Peyer's patch (tissue), 4 donors: ENCODE results near the gene TMIGD3. TPM values are rescaled to one million over a fixed set of nuclear protein-coding genes. Genes with fewer than 3 reads are reported as not detected.

Experiments used
- DNase-seq, 3 donors: peaks; one replicate each; pipeline ENCODE4 v3.0.0-alpha.2; 2017 to 2019
- H3K27ac ChIP-seq, 4 donors: fragments of 200-600 bp; sonication (generic); one replicate each; pipeline ENCODE4 v1.5.1; 2016 to 2019
- H3K27me3 ChIP-seq, 2 donors: fragments of 200-600 bp; sonication (generic); one replicate each; pipeline ENCODE4 v1.5.1; 2019
- H3K36me3 ChIP-seq, 3 donors: fragments of 200-600 bp; sonication (generic); one replicate each; pipeline ENCODE4 v1.5.1; 2016 to 2019
- H3K4me1 ChIP-seq, 4 donors: fragments of 200-600 bp; sonication (generic); one replicate each; pipeline ENCODE4 v1.5.1; 2016 to 2019
- H3K4me3 ChIP-seq, 4 donors: fragments of 200-600 bp; sonication (generic); 1 replicate in 3 of 4; 2 replicates in 1 of 4; pipeline ENCODE4 v1.5.1; 2016 to 2019; ENCODE audit warnings: mild to moderate bottlenecking in 1 of 4
- H3K9me3 ChIP-seq, 4 donors: fragments of 200-600 bp; sonication (generic); one replicate each; pipeline ENCODE4 v1.5.1; 2016 to 2019; ENCODE audit warnings: mild to moderate bottlenecking in 1 of 4
- POLR2A ChIP-seq, 2 donors: fragments of 450-650 bp; IDR thresholded peaks; one replicate each; pipeline ENCODE4 v1.5.1; 2017; ENCODE audit warnings: antibody characterized with exemption in 2 of 2, mild to moderate bottlenecking in 2 of 2, moderate library complexity in 2 of 2
- total RNA-seq, 4 donors: library from RNA; depleted of rRNA; stranded (reverse); fragments of >200 nt; gene quantifications; one replicate each; pipeline ENCODE4 v1.1.0, GENCODE V29; 2016
- TF ChIP-seq, protein P1 (sequence below), 6 experiments: fragments of 450-650 bp in 4 of 6; fragments of 200-600 bp in 2 of 6; sonication (generic) in 1 of 6; IDR thresholded peaks; one replicate each; pipeline ENCODE4 v1.5.1; 2017 to 2019; ENCODE audit warnings: antibody characterized with exemption in 6 of 6, mild to moderate bottlenecking in 3 of 6, moderate library complexity in 1 of 6

The TMIGD3 gene
- total RNA-seq, 4 donors from 2014 or later, result 2.1 to 27.2 (median 6.4) TPM; not detected in 1

DNA sequence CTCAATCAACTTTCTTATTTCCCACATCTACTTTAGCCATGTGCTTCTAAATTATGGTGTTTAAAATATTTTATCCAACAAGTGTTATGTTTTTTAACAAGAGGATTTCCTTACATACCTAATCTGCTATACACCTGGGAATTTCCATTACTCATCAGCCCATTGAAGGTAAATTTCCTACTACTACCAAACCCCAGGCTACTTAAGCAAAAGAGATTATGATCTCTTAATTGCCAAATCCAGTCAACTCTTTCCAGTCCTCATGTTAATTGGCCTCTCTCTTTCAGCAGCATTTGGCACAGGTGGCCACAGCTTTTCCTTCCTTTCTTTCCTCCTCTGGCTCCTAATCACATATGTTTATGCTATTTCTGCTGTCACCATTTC is 34.7 kb downstream of the TMIGD3 start:
- Histone ChIP-seq H3K9me3 (no peaks in the 10 kb centered on the region), H3K36me3 (peaks cover 0 to 42% (median 0%) of the 10 kb centered on the region in 3 donors), H3K4me3 (no peak overlapping the region), H3K27ac (no peak overlapping the region), H3K4me1 (peaks cover 0 to 10% (median 0%) of the 10 kb centered on the region in 4 donors), H3K27me3 (no peaks in the 10 kb centered on the region)
- no peak for TF ChIP-seq POLR2A (IDR thresholded peaks at IDR 0.05)
- TF ChIP-seq, protein P1, sequence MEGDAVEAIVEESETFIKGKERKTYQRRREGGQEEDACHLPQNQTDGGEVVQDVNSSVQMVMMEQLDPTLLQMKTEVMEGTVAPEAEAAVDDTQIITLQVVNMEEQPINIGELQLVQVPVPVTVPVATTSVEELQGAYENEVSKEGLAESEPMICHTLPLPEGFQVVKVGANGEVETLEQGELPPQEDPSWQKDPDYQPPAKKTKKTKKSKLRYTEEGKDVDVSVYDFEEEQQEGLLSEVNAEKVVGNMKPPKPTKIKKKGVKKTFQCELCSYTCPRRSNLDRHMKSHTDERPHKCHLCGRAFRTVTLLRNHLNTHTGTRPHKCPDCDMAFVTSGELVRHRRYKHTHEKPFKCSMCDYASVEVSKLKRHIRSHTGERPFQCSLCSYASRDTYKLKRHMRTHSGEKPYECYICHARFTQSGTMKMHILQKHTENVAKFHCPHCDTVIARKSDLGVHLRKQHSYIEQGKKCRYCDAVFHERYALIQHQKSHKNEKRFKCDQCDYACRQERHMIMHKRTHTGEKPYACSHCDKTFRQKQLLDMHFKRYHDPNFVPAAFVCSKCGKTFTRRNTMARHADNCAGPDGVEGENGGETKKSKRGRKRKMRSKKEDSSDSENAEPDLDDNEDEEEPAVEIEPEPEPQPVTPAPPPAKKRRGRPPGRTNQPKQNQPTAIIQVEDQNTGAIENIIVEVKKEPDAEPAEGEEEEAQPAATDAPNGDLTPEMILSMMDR (IDR thresholded peaks at IDR 0.05), result no peak
- no peak for DNase-seq

GRCh38 chr1:111467865-111468716 is 35.3 kb downstream of the TMIGD3 start:
- Histone ChIP-seq H3K36me3 (peaks cover 0 to 42% (median 0%) of the 10 kb centered on the region in 3 donors), H3K27me3 (no peaks in the 10 kb centered on the region), H3K4me3 (no peak overlapping the region), H3K4me1 (peaks cover 0 to 10% (median 0%) of the 10 kb centered on the region in 4 donors), H3K9me3 (no peaks in the 10 kb centered on the region), H3K27ac (no peak overlapping the region)
- DNase-seq, result no peak
- TF ChIP-seq, protein P1 (IDR thresholded peaks at IDR 0.05), result no peak
- no peak for TF ChIP-seq POLR2A (IDR thresholded peaks at IDR 0.05)

DNA sequence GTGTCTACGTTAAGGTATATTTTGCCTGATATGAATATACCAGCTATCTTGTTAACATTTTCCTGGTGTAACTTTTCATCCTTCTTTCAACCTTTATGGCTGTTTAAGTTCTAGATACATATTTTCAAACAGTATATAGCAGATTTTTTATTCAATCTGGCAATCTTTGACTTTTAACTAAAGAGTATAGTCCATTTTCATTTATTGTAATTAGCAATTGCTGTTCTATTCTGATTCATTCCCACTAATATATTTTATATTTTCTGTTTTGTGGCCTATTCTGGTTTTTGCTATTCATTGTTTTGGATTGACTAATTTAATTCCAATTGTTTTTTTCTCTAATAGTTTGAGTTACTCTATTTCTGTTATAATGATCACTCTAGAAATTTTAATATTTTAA is 37.0 kb downstream of the TMIGD3 start:
- no peak overlapping the region for H3K4me3 ChIP-seq
- no peak overlapping the region for H3K27ac ChIP-seq
- peaks cover 0 to 50% (median 0%) of the 10 kb centered on the region in 3 donors for H3K36me3 ChIP-seq
- TF ChIP-seq POLR2A (IDR thresholded peaks at IDR 0.05), result no peak
- TF ChIP-seq, protein P1 (IDR thresholded peaks at IDR 0.05), result no peak
- H3K27me3 ChIP-seq, result no peaks in the 10 kb centered on the region
- no peak for DNase-seq
- peaks cover 0 to 10% (median 0%) of the 10 kb centered on the region in 4 donors for H3K4me1 ChIP-seq
- no peaks in the 10 kb centered on the region for H3K9me3 ChIP-seq

DNA sequence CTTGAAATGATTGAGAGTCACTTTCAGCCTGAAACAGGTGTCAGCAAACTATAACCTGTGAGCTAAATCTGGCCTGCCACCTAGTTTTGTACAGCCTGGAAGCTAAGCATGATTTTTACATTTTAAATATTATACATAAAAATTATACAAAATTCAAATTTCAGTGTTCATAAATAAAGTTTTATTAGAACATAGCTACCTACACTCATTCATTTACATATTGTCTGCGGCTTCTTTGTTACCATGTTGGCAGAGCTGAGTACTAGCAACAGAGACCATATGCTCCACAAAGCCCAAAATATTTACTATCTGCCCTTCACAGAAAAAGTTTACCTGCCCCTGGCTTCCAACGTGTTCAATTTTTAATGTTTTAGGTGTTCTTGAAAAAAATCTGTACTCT is 37.7 kb downstream of the TMIGD3 start:
- TF ChIP-seq, protein P1 (IDR thresholded peaks at IDR 0.05), result no peak
- TF ChIP-seq POLR2A (IDR thresholded peaks at IDR 0.05), result no peak
- Histone ChIP-seq H3K36me3 (peaks cover 0 to 57% (median 0%) of the 10 kb centered on the region in 3 donors), H3K9me3 (no peaks in the 10 kb centered on the region), H3K4me3 (no peak overlapping the region), H3K27me3 (no peaks in the 10 kb centered on the region), H3K4me1 (peaks cover 0 to 9% (median 0%) of the 10 kb centered on the region in 4 donors), H3K27ac (no peak overlapping the region)
- DNase-seq, result no peak

DNA sequence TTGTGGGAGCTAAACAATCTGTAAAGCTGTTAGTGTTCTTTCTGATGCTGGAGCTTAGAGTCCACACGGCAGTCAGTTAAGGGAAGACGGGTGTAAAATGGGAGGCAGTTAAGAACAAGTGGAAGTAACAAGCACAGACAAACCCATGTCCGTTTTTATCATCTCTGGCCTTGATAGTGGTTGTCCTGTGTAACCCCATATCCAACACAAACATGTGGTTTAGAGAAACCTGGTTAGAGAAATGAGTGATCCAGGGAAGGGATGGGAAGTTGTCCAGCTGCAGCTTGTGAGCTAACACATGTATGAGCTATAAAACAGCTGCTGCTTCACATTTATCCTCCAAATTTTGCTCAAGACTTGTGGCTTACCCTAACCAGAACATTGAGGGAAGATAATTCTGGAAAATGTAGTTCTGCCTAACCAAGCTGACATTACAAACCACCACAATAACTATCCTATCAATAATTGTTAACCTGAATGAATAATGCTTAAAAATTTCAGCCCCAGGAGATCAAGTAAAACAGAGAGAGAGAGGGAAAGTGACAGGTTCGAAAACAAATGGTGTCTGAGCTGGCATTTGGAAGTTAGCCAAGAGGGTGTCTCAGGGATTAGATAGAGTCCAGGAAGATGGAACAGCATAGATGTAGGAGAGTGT is 40.3 kb downstream of the TMIGD3 start:
- H3K27me3 ChIP-seq, result no peaks in the 10 kb centered on the region
- TF ChIP-seq POLR2A (IDR thresholded peaks at IDR 0.05), result no peak
- TF ChIP-seq, protein P1 (IDR thresholded peaks at IDR 0.05), result no peak
- H3K9me3 ChIP-seq, result no peaks in the 10 kb centered on the region
- no peaks in the 10 kb centered on the region for H3K4me1 ChIP-seq
- peaks cover 0 to 63% (median 0%) of the 10 kb centered on the region in 3 donors for H3K36me3 ChIP-seq
- no peak for DNase-seq
- H3K27ac ChIP-seq, result no peak overlapping the region
- H3K4me3 ChIP-seq, result no peak overlapping the region
